Ramos (cell line): Measurements from ENCODE around the gene IGFBP4.
"Not testable (repeated sequence)": the region's sequence is repeated elsewhere in the genome, so short reads cannot be mapped to it uniquely, and the experiment has no call there.

Experiments
- in situ Hi-C: fragments of 300-500 bp; cut with MboI; formaldehyde crosslinking; loops from one replicate; pipeline ENCODE4 v1.14.3; 2022; ENCODE audit warnings: low sequenced_read_pairs; ENCODE audit not compliant: unreplicated experiment

Gene IGFBP4

DNA sequence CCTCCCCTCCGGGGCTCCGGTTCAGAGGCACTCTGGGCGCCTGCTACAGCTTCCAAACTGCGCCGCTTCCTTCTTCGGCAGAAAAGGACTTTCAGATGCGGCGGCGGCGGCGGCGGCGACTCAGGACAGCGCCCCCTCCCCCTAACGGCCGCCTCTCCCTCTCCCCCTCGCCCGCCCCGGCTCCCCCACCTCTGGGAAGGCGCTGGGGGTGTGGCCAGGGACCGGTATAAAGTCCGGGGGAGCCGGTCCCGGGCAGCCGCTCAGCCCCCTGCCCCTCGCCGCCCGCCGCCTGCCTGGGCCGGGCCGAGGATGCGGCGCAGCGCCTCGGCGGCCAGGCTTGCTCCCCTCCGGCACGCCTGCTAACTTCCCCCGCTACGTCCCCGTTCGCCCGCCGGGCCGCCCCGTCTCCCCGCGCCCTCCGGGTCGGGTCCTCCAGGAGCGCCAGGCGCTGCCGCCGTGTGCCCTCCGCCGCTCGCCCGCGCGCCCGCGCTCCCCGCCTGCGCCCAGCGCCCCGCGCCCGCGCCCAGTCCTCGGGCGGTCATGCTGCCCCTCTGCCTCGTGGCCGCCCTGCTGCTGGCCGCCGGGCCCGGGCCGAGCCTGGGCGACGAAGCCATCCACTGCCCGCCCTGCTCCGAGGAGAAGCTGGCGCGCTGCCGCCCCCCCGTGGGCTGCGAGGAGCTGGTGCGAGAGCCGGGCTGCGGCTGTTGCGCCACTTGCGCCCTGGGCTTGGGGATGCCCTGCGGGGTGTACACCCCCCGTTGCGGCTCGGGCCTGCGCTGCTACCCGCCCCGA is at the start of gene IGFBP4:
Gene IGFBP4, plus strand, starts transcription at position 255 of the 792 bp plus-strand sequence. Its CDS starts 286 bp downstream, at position 541.
- in situ Hi-C loops: no loop called here

DNA sequence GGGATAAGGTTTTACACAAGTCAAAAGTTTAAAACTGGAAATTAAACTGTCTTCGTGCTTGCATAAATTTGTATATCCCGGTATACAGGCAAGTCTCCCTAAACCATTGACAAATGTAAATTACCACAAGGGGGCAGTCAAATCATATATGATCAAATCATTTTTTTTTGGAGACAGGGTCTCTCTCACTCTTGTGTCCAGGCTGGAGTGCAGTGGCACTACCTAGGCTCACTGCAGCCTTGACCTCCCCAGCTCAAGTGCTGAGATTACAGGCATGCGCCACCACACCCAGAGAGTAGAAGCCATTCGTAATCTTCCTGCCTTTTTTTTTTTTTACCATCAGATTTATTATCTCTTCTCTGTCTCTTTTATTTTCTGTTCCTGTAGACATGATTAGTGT is 44.1 kb upstream of the IGFBP4 start:
- in situ Hi-C loops: no loop called here

DNA sequence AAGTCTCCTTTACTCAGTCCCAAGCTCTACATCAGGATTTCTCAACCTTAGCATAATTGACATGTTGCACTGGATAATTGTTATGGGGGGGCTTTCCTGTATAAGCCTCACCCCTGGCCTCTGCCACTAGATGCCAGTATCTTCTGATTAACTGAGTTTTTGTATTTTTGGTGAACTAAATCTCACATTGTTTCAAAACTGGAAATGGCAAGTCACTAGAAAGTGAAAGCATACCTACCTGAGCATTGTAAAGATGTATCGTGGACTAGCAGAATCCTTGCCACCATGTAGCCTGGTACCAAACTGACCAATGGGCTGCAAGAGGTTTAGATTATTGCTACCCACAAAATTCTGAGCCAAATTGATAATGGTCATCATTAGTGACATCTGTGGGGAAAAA is 40.6 kb upstream of the IGFBP4 start:
- in situ Hi-C loops: no loop called here

DNA sequence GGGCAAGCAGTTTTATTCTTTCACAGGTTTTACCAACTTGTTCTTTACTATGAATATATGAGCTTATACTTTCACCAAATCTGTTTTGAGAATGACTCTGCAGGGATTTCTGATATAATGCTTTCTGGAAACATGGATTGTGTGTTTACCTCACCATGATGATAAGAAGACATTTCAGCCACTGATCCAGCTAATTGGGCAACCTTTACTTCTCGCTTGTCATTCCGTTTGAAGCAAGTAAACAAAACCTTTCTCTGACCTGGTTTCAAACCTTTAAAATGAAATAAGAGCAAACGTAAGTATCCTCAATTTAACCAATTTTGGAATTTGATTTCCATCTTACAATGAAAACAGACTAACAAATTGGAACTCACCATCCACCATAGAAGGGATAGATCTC is 39.2 kb upstream of the IGFBP4 start:
- in situ Hi-C loops: no loop called here

DNA sequence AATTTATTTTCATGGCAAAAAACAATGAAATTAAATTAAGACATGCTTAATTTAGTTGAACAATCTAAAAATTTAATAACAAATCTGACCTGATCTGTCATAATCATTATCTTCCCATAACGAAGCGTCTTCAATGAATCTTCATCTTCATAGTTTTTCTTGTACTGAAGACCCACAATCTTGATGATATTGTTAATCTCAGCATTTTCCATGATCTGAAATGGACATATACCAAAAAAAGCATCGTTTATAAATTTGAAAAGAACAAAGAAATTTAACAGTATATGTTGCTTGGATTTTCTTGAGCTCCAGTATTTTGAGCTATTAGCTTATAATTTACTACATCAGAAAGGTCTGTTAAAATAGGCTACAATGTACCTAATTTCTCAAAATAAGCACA is 35.8 kb upstream of the IGFBP4 start:
- in situ Hi-C loops: no loop called here

DNA sequence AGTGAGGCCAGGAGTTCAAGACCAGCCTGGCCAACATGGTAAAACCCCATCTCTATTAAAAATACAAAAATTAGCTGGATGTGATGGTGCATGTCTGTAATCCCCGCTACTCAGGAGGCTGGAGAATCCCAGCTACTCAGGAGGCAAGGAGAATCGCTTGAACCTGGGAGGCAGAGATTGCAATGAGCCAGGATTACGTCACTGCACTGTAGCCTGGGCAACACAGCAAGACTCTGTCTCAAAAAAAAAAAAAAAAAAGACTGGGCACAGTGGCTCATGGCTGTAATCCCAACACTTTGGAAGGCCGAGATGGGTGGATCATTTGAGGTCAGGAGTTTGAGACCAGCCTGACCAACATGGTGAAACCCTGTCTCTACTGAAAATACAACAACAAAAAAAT is 33.7 kb upstream of the IGFBP4 start:
- in situ Hi-C loops: not testable (repeated sequence)

DNA sequence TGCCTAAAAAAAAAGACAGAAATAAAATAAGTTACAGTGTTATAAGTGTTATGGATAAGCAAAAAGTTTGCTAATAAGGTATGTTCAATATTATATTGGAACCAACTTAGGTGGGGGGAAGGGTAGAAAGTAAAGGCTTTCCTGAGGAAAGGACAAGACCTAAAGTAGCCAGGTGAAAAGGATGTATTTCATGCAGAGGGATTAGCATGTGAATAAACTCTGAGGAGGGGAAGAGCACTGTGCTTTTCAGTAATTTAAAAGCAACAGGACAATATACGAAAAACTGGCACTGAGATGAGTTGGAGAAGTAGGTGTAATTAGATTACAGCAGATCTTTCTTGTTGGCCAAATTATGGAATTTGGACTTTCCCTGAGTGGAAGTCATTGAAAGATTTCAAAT is 33.2 kb upstream of the IGFBP4 start:
- in situ Hi-C loops: no loop called here

DNA sequence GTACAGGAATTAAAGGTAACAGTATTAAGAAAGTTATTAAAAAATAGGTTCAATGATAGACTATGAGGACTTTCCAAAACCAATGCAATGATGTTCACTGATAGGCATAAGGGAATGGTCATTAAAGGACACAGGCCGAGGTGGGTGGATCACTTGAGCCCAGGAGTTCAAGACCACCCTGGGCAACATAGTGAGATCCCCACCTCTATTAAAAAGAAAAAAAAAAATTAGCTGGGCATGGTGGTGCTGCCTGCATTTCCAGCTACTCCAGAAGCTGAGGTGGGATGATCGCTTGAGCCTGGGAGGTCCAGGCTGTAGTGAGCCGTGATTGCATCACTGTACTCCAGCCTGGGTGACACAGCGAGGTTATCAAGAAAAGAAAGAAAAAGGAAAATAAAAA is 31.4 kb upstream of the IGFBP4 start:
- in situ Hi-C loops: no loop called here

DNA sequence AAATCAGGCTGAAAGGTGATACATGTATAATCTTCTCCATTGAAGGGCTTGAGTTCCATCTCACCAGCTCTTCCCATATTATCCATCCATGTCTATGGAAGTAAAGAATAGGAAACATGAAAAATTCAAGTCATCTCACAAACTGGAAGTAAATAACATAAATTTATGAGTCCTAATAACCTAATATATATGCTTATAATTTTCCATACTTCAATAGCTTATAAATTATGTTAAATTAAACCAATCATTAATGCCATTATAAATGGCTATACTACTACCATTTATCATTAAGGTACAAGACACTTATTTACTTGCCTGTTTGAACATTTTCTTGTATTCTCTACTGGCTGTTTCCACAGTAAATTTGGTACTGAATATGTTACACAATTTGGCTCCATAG is 30.4 kb upstream of the IGFBP4 start:
- in situ Hi-C loops: no loop called here

DNA sequence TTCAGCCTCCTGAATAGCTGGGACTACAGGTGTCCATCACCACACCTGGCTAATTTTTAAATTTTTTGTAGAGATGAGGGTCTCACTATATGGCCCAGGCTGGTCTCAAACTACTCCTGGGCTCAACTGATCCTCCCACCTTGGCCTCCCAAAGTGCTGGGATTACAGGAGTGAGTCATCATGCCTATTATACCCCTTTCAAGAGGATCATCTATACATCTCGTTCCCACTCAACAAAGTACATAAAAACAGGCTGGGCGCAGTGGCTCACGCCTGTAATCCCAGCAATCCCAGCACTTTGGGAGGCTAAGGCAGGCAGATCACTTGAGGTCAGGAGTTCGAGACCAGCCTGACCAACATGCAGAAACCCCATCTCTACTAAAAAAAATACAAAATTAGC is 28.9 kb upstream of the IGFBP4 start:
- in situ Hi-C loops: not testable (repeated sequence)

DNA sequence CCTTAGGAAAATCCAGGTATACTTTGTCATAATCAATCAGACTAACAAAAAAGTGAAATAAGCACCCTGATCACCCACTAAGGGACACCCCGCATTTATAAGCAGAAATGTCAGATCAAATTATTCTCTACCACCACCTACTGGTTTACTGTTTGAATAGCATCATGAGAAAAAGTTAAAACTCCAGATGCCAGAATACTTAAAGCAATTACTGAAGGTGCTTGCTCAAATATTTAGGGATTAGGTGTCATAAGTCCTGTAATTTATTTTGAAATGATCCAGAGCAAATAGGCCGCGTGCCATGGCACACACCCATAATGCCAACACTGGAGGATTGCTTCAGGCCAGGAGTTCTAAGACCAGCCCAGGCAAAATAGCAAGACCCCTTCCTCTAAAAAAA is 27.9 kb upstream of the IGFBP4 start:
- in situ Hi-C loops: no loop called here

DNA sequence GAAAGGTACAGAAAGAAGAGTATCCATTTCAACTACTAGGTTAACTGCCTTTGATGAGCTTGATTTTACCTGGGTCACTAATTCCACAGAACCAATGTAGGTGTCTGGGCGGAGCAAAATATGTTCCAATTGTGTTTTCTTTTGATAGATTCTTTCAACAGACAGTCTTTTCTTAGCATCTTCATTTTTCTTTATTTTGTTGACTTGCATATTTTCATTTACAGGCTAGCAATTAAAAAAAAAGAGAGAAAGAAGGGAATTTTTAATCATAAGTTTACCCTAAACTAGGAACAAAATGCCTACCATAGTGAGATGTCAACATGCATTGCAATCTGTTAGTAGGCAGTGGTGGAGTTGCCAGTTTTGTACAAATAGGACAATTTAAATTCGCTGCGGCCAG is 26.6 kb upstream of the IGFBP4 start:
- in situ Hi-C loops: no loop called here

DNA sequence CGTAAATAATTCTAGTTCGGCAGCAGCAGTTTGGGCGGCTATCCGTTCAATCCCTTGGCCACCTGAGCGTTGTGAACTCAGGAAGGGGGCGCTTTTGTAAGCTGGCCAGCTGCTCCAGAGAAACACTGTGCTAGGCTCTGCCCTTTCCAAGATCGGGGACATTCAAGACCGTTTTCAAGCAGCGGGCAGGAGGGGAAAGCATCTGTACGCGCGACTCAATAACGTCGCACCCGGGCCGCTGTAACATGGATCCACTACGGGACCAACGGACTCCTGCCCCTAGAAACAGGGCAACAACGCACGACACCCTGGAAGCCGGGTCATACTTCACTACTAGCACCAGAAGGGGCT is 26.0 kb upstream of the IGFBP4 start:
- in situ Hi-C loops: no loop called here

DNA sequence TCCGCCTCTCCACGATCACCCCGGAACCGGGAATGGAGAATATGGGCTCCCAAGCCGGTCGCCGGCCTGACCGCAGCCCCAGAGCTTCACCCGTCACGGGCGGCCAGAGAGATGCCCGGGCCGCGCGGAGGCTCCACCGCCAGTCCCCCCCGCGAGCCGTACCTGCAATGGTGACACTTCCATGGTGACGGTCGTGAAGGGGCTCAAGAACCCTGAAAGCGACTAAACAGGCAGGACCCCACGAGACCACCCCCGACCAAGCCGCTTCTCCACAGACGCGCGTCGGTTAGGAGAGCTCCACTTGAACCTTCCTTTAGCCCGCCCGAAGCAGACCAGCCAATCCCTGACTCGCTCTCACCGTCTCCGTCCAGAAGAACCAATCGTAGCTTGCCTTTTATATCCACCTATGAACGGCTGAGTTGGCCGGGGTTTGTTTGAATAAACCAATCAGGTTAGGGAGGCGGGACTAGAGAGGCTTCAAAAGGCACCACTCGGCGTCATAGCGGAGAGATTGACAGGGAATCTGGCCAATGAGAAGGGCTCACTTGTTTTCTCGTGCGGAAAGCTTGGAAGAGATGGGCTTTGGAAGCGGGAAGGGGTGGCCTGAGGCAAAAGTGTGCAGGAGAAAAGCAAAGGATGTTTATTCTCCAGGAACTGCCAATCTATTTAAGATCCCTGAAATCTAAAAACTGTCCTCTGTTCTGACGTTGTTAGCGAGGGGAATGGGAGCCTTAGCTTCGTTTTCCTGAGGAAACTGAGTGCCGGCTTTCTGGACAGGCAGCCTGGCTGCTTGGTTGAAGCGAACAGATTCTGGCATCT is 25.4 kb upstream of the IGFBP4 start, which contains the start of gene TOP2A:
Gene TOP2A, minus strand, starts transcription at position 288 of the 819 bp plus-strand sequence. Its CDS starts 105 bp downstream, at position 183.
- in situ Hi-C loops: no loop called here

DNA sequence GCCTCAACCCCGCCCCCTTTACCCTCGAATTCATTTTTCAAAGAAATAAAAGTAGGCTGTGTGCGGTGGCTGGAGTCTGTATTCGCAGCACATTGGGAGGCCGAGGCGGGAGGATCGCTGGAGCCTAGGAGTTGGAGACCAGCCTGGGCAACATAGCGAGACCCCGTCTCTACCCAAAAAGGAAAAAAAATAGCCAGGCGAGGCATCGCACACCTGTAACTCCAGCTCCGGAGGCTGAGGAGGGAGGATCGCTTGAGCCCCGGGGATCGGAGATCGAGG is 24.9 kb upstream of the IGFBP4 start:
- in situ Hi-C loops: no loop called here

DNA sequence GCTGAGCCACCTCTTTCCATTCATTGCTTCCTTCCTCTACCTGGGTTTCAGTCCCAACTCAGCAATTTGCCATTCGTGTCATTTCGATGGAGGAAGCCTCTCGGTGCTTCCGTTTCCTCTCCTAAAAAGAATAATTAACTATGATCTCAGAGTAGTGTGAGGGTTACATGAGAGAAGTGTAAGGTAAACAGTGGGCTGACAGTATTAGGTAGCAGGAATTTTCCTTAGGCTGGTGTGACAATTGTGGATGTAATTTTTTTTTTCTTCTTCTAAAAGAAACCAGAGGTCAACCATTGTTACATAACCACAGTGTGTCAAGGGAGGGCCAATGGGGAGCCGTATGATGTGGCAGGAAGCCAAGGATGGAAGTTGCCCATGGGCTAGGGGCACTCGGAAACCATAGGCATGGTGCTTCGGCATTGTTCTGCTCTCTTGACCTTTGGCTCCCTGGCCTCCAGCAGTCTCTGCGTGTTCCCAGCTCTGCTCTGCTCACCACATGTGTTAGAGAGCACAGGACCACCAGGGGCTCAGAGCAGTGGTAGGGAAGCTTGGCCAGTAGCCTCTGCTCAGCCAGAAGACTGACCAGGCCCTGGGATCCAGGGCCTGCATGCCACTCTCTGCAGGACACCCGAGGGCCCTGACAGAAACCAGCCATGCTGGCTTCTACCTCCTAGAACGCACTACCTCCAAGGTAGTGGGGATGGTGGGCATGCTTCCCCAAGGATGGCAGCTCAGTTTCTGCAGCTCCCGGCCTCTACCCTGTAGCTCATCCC is 23.5 kb upstream of the IGFBP4 start:
- in situ Hi-C loops: no loop called here

DNA sequence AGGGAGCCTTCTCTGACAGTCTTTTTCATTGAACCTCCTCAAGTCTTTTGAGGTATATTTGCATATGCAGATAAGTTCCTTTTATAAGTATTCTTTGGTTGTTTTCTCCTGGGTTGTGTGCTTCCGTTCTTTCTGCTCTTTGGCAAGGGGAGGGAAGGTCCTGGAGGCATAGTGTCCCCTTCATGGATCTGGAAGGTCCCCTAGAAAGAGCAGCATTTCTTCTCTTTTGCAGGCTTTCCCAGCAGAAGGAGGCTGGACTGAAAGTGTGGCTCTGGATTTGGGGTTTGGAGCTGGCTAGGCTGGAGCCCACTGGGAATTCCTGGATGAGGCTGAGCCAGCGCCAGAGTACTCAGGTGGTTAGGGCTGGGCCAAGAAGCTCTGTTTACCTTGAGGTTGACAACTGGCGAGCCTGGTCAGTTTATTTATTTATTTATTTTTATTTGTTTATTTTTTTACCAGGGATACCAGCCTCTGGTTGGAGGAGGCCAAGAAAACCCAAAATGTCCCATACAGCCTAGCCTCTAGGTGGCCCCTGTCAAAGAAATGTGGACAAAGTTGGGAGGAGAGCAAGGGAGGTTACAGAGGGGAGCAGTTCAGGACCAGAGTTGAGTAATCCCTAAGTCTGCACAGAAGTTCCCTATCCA is 20.1 kb upstream of the IGFBP4 start:
- in situ Hi-C loops: no loop called here

DNA sequence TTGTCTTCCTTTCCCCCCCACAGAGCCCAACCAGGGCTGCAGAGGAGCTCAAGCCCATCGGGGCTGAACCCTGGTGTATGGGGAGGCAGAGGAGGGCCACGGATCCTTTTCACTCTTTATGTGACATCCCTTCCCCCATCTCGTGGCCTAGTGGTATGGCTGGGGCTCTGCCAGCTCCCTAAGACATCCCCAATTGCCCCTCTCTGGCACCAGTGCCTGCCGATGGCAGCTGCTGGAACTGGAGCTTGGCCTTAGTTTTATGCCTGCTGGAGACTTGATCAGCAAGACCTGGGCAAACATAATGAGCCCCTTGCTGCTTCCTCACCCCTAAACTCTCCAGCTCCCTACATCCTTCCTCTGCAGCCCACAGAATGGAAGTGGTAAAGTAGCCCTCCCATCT is 17.5 kb upstream of the IGFBP4 start:
- in situ Hi-C loops: no loop called here

DNA sequence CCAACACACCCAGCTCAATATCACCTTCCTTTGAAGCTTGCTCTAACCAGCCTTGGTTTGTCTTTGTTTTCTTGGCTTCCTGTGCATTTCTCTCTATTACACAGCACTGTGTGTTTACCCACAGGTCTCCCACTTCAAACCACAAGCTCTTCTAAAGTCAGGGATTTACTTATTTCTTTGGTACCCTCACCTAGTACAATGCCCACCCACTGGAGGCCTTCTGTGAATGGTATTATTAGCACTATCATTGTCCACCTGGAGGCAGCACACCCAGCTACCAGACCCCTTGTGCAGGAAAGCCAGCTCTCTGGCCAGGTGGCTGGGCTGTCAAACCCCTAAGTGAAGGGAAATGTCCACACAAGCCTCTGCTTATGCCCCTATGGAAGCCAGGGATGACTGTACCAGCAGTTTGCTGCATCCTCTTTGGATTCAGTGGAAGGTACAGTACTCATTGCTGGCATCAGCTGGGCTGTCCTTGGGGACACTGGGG is 16.2 kb upstream of the IGFBP4 start:
- in situ Hi-C loops: no loop called here
